NOMO-1 (cell line): Measurements from ENCODE around the gene MPRIP.
"Not testable (repeated sequence)": the region's sequence is repeated elsewhere in the genome, so short reads cannot be mapped to it uniquely, and the experiment has no call there.

Experiments used
- DNase-seq, 2 experiments: peaks; one replicate each; lab custom pipeline; 2025; ENCODE audit not compliant: unreplicated experiment in 2 of 2; lab: John Stamatoyannopoulos, UW

Gene MPRIP

GRCh38 chr17:17122781-17123483, 80.7 kb downstream of the MPRIP start:
- no peak for DNase-seq

- DNase-seq = no peak
Observed at GRCh38 chr17:17124341-17124740, 82.1 kb downstream of the MPRIP start.

GRCh38 chr17:17125136-17126084, 83.2 kb downstream of the MPRIP start:
- DNase-seq = no peak

- no peak for DNase-seq
Observed at GRCh38 chr17:17126131-17127110, 84.2 kb downstream of the MPRIP start.

GRCh38 chr17:17127156-17127555, 84.9 kb downstream of the MPRIP start:
- no peak for DNase-seq

GRCh38 chr17:17127730-17128291, 85.6 kb downstream of the MPRIP start:
- DNase-seq = no peak

GRCh38 chr17:17128476-17129075, 86.3 kb downstream of the MPRIP start:
- DNase-seq = no peak

GRCh38 chr17:17129466-17129865, 87.2 kb downstream of the MPRIP start:
- DNase-seq = no peak

- DNase-seq = no peak
Observed at GRCh38 chr17:17130077-17130844, 88.0 kb downstream of the MPRIP start.

- no peak for DNase-seq
Observed at GRCh38 chr17:17131839-17132238, 89.6 kb downstream of the MPRIP start.

- no peak for DNase-seq
Observed at GRCh38 chr17:17132746-17133145, 90.5 kb downstream of the MPRIP start.

GRCh38 chr17:17134051-17134956, 92.0 kb downstream of the MPRIP start:
- DNase-seq = no peak

- DNase-seq = no peak
Observed at GRCh38 chr17:17134957-17135333, 92.7 kb downstream of the MPRIP start.

- not testable (repeated sequence) for DNase-seq
Observed at GRCh38 chr17:17136221-17136620, 94.0 kb downstream of the MPRIP start.

GRCh38 chr17:17137731-17138585, 95.7 kb downstream of the MPRIP start:
- no peak for DNase-seq

GRCh38 chr17:17139972-17140589, 97.8 kb downstream of the MPRIP start:
- no peak for DNase-seq

GRCh38 chr17:17140590-17140980, 98.3 kb downstream of the MPRIP start:
- no peak for DNase-seq
